K562 (cell line): ENCODE measurements around the gene DUSP19. TPM values are rescaled to one million over a fixed set of nuclear protein-coding genes. Genes with fewer than 3 reads are reported as not detected.
A peak's percentile ranks its signal among the peaks of the same experiment; 100 is the strongest.

Experiments
- ATAC-seq: fragments of 200-7000 bp; cut with Tn5 transposase; 3 replicates; pipeline ENCODE4 v1.9.1; 2020; ENCODE audit warnings: moderate library complexity
- BruUV-seq: library from RNA; stranded (reverse); fragments of 400-500 nt; replicated peaks from 2 replicates; lab custom pipeline; 2021; lab: Mats Ljungman, UMichigan
- CTCF ChIA-PET: fragments of 300-600 bp; formaldehyde crosslinking; extraction: SDS; loops from one replicate; lab custom pipeline; 2021; ENCODE audit warnings: low intra/inter-chr PET ratio; lab: Yijun Ruan, JAX
- POLR2A ChIA-PET: fragments of 300-600, 350-650 bp; sonication (Branson Sonifier 250); formaldehyde crosslinking; extraction: SDS; loops from one replicate; lab custom pipeline; 2021; ENCODE audit warnings: antibody characterized with exemption, inconsistent platforms; lab: Yijun Ruan, JAX
- DNase-seq, 4 experiments: peaks; one replicate each; pipeline versions ENCODE4 v3.0.0 to v3.0.0-alpha.2; 2011 to 2018; ENCODE audit warnings: low spot score in 3 of 4, mixed read lengths in 3 of 4; ENCODE audit errors: extremely low read depth in 1 of 4
- FAIRE-seq: peaks from 2 replicates; lab custom pipeline; 2011; peaks lifted over from hg19 to GRCh38; lab: Jason Lieb, UNC
- H2AFZ ChIP-seq: 2 replicates; pipeline ENCODE4 v1.6.0; 2011; ENCODE audit warnings: low read depth, low read length, control low read depth, inconsistent platforms
- H3K27ac ChIP-seq: fragments of 200-600 bp; 3 replicates; pipeline ENCODE4 v1.8.0; 2011; ENCODE audit warnings: low read depth, mild to moderate bottlenecking, control low read depth, inconsistent platforms, low read length, moderate library complexity, mixed read lengths; ENCODE audit errors: extremely low read depth
- H3K27me3 ChIP-seq, 2 experiments: fragments of 300-600 bp in 1 of 2; 2 replicates in 1 of 2; 3 replicates in 1 of 2; pipeline versions ENCODE4 v1.6.0 to v1.8.0; 2011; ENCODE audit warnings: inconsistent platforms in 2 of 2, low read length in 2 of 2, mild to moderate bottlenecking in 1 of 2, mixed read lengths in 1 of 2, moderate library complexity in 1 of 2; ENCODE audit not compliant: control insufficient read depth in 2 of 2, insufficient read depth in 2 of 2
- H3K36me3 ChIP-seq: fragments of 300-600 bp; 3 replicates; pipeline ENCODE4 v1.8.0; 2011; ENCODE audit warnings: mild to moderate bottlenecking, low read length, inconsistent platforms; ENCODE audit not compliant: control insufficient read depth, insufficient read depth
- H3K4me1 ChIP-seq, 2 experiments: fragments of 200-600 bp in 1 of 2; replicated peaks in 1 of 2; 2 replicates in 1 of 2; 3 replicates in 1 of 2; pipeline versions ENCODE4 v1.5.1 to v1.8.0; 2011; ENCODE audit warnings: inconsistent platforms in 2 of 2, low read length in 2 of 2, mild to moderate bottlenecking in 1 of 2, mixed read lengths in 1 of 2, moderate library complexity in 1 of 2; ENCODE audit not compliant: control insufficient read depth in 2 of 2, insufficient read depth in 2 of 2
- H3K4me2 ChIP-seq: 2 replicates; pipeline ENCODE4 v1.6.1; 2011; ENCODE audit warnings: low read length, control low read depth, inconsistent platforms, mixed read lengths; ENCODE audit not compliant: insufficient read depth
- H3K4me3 ChIP-seq: fragments of 200-600 bp; sonication (generic), shearing (Covaris generic); 2 replicates; pipeline ENCODE4 v1.5.1; 2016; ENCODE audit warnings: control low read depth, inconsistent platforms
- H3K79me2 ChIP-seq: fragments of 200-600 bp; 3 replicates; pipeline ENCODE4 v1.8.0; 2011; ENCODE audit warnings: low read length, inconsistent platforms; ENCODE audit not compliant: control insufficient read depth, insufficient read depth
- H3K9ac ChIP-seq, 2 experiments: 2 replicates each; pipeline versions ENCODE4 v1.6.0 to v1.6.1; 2011; ENCODE audit warnings: low read depth in 2 of 2, low read length in 2 of 2, control low read depth in 1 of 2, inconsistent platforms in 1 of 2, mild to moderate bottlenecking in 1 of 2, mixed read lengths in 1 of 2; ENCODE audit not compliant: insufficient read depth in 1 of 2
- H3K9me1 ChIP-seq: one replicate; pipeline ENCODE4 v1.6.0; 2011; ENCODE audit warnings: inconsistent platforms, mild to moderate bottlenecking, low read length, moderate library complexity; ENCODE audit not compliant: control insufficient read depth, insufficient read depth
- H3K9me3 ChIP-seq: replicated peaks from 2 replicates; pipeline ENCODE4 v1.5.1; 2011; ENCODE audit warnings: low read depth, low read length, inconsistent platforms; ENCODE audit not compliant: control insufficient read depth, insufficient read depth
- H4K20me1 ChIP-seq: replicated peaks from 2 replicates; pipeline ENCODE4 v1.6.1; 2011; ENCODE audit warnings: low read length, inconsistent platforms, mixed read lengths; ENCODE audit not compliant: control insufficient read depth, insufficient read depth
- ARHGAP35 ChIP-seq: fragments of 450-650 bp; IDR thresholded peaks from 2 replicates; pipeline ENCODE4 v1.6.1; 2018; ENCODE audit not compliant: partially characterized antibody
- BDP1 ChIP-seq: IDR thresholded peaks from 3 replicates; pipeline ENCODE4 v1.6.1; 2011; ENCODE audit not compliant: insufficient read length, insufficient read depth
- CREB1 ChIP-seq, 2 experiments: sonication (generic) in 1 of 2; formaldehyde crosslinking in 1 of 2; IDR thresholded peaks; 2 replicates each; pipeline versions ENCODE4 v1.6.1 to v1.8.0; 2012 to 2022; ENCODE audit warnings: inconsistent platforms in 1 of 2, mild to moderate bottlenecking in 1 of 2, missing genetic modification reagents in 1 of 2, moderate library complexity in 1 of 2
- DEAF1 ChIP-seq: fragments of 450-650 bp; formaldehyde crosslinking; IDR thresholded peaks from 2 replicates; pipeline ENCODE4 v1.4.0; 2020; ENCODE audit warnings: mild to moderate bottlenecking, moderate library complexity
- E2F3 ChIP-seq: fragments of 250-450 bp; sonication (Bioruptor Pico); IDR thresholded peaks from 2 replicates; pipeline ENCODE4 v1.4.0; 2020; ENCODE audit warnings: mild to moderate bottlenecking
- FOXM1 ChIP-seq, 2 experiments: fragments of 450-650 bp in 1 of 2; sonication (generic) in 1 of 2; formaldehyde crosslinking in 1 of 2; IDR thresholded peaks; 2 replicates each; pipeline versions ENCODE4 v1.6.1 to v1.9.0; 2017 to 2022; ENCODE audit warnings: low read depth in 2 of 2, mild to moderate bottlenecking in 2 of 2, missing genetic modification reagents in 1 of 2, moderate library complexity in 1 of 2
- GATAD2A ChIP-seq: fragments of 450-650 bp; IDR thresholded peaks from 2 replicates; pipeline ENCODE4 v1.6.1; 2017
- MEF2A ChIP-seq: IDR thresholded peaks from 2 replicates; pipeline ENCODE4 v1.6.1; 2011; ENCODE audit warnings: low read depth, mild to moderate bottlenecking, low read length, moderate library complexity; ENCODE audit not compliant: control insufficient read depth
- ZBTB1 ChIP-seq: sonication (generic); formaldehyde crosslinking; IDR thresholded peaks from 2 replicates; pipeline ENCODE4 v1.8.1; 2023; ENCODE audit warnings: missing genetic modification reagents, low read depth, mild to moderate bottlenecking, borderline replicate concordance
- ZNF124 ChIP-seq: sonication (generic); formaldehyde crosslinking; IDR thresholded peaks from 2 replicates; pipeline ENCODE4 v1.8.1; 2022; ENCODE audit warnings: missing genetic modification reagents
- ZNF512 ChIP-seq: IDR thresholded peaks from 2 replicates; pipeline ENCODE4 v1.6.1; 2016; ENCODE audit warnings: missing genetic modification characterization, missing compliant biosample characterization
- ZNF583 ChIP-seq: fragments of 250-450 bp; sonication (Bioruptor Pico); IDR thresholded peaks from 2 replicates; pipeline ENCODE4 v1.4.0; 2020
- WGBS: fragments of 100-300 bp; shearing (Covaris generic); methylation state at CpG from one replicate; pipeline ENCODE4 v1.1.6; 2016; ENCODE audit warnings: low coverage, mixed read lengths; ENCODE audit not compliant: insufficient coverage; ENCODE audit errors: missing lambda C conversion rate; 5-methylcytosine and 5-hydroxymethylcytosine counted together
- in situ Hi-C: fragments of 300-500 bp; cut with MboI; formaldehyde crosslinking; loops from 4 replicates; pipeline ENCODE4 v1.15.0; 2018; ENCODE audit warnings: inconsistent platforms, mixed read lengths
- intact Hi-C: fragments of 100-400 bp; cut with micrococcal nuclease; formaldehyde crosslinking; loops from 2 replicates; pipeline ENCODE4 v1.14.2; 2022
- polyA plus RNA-seq, 8 experiments: library from polyadenylated mRNA; depleted of rRNA in 4 of 8; stranded (reverse) in 5 of 8; unstranded in 3 of 8; fragments of >200 nt; fragmentation: Nextera tagmentation in 2 of 8; fragmentation: Illumina TruSeq in 1 of 8; extraction: Ambion mirVana in 2 of 8; extraction: Trizol in 1 of 8; gene quantifications; 2 replicates each; pipeline versions ENCODE4 v1.2.1 to v1.2.3, GENCODE V29; 2011 to 2014; ENCODE audit warnings: inconsistent platforms in 1 of 8, missing spikeins in 1 of 8
- total RNA-seq, 7 experiments: library from RNA; depleted of rRNA in 6 of 7; stranded (reverse); fragments of >200 nt in 6 of 7; fragmentation: Illumina TruSeq in 2 of 7; extraction: Trizol in 2 of 7; gene quantifications; 2 replicates each; pipeline versions ENCODE4 v1.2.1 to v1.2.3, GENCODE V29; 2011 to 2021; ENCODE audit warnings: low replicate concordance in 1 of 7

DUSP19 gene
- total and polyA plus RNA-seq, 9 of the 15 experiments (the other 6 are each of a cell fraction or from before 2014, with no cell fraction given) = 1.6 to 6.3 (median 3.1) TPM

- TF ChIP-seq ZNF512 (tag) (no peak), E2F3 (peak; percentile 48; the same call in 1 of the 2 replicates), ZNF583 (peak; percentile 84), BDP1 (no peak), FOXM1 (IDR thresholded peaks at IDR 0.05; ENCODE audit: low read depth) (no peak), FOXM1 (CRISPR knock-in tag; IDR thresholded peaks at IDR 0.05; ENCODE audit: low read depth) (peak; percentile 44; the same call in 1 of the 2 replicates)
- TF ChIP-seq, all 486 proteins: peak for 164
Measured at GRCh38 chr2:183038341-183039300, 39.9 kb upstream of the DUSP19 start, which contains the start of gene NCKAP1 (continued).

GRCh38 chr2:183040604-183041003 lies 37.9 kb upstream of the DUSP19 start:
- H3K27me3 ChIP-seq = no peaks in the 10 kb centered on the region
- no peak for DNase-seq
- WGBS = 73% methylated on average over 1 of the region's 2 CpGs
- H3K9me1 ChIP-seq = no peaks in the 10 kb centered on the region
- intact Hi-C loops (no loop called here), in situ Hi-C loops (no loop called here)
- H3K79me2 ChIP-seq = peaks cover 25% of the 10 kb centered on the region
- CTCF ChIA-PET = no interaction called here
- no peak overlapping the region for H2AFZ ChIP-seq
- H3K9me3 ChIP-seq = no peaks in the 10 kb centered on the region
- no peak for FAIRE-seq
- peaks cover 4 to 8% of the 10 kb centered on the region in 2 experiments; a peak in 3 of 5 replicates for H3K4me1 ChIP-seq
- H3K36me3 ChIP-seq = no peaks in the 10 kb centered on the region
- H3K27ac ChIP-seq = no peak overlapping the region
- no peak overlapping the region for H3K4me2 ChIP-seq
- no peaks in the 10 kb centered on the region for H4K20me1 ChIP-seq
- POLR2A ChIA-PET = interaction anchor here (1.3 kb wide), 2 partner anchors 10 to 17 kb away, joined by 3 read pairs; no protein-coding TSS in a partner anchor
- H3K4me3 ChIP-seq = no peak overlapping the region
- BruUV-seq = no TSS peak
- no peak overlapping the region for H3K9ac ChIP-seq
- no peak for ATAC-seq
- TF ChIP-seq ZNF124 (CRISPR knock-in tag) (no peak), DEAF1 (CRISPR knock-in tag) (no peak), ARHGAP35 (peak; percentile 18), ZBTB1 (CRISPR knock-in tag) (no peak), CREB1 (IDR thresholded peaks at IDR 0.05) (no peak), CREB1 (CRISPR knock-in tag; IDR thresholded peaks at IDR 0.05) (no peak), MEF2A (no peak), GATAD2A (0 out of 2 replicates have a peak, but pooled peaks have one; percentile 33)
